ENCODE data around the gene TTC33. TPM values are rescaled to one million over a fixed set of nuclear protein-coding genes. Genes with fewer than 3 reads are reported as not detected.
A peak's percentile ranks its signal among the peaks of the same experiment; 100 is the strongest.

TTC33 gene
- total RNA-seq, 1 experiment from 2014 or later, result 30.2 TPM

DNA sequence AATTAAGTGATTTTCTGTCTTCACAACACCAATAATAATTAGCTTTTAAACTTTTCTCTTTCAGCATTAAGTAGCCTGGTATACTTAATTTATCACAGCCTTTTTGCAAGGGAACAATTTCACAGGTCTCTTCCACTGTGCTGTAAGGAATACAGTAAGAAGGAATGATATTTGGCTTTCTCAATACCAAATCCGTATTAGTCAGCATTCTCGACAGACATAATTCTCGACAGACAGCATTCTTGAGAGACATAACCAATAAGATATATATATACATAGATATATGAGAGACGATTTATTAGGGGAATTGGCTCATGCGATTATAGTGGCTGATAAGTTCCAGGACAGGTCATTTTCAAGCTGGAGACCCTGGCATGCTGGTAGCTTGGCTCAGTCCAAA is 24.4 kb upstream of the TTC33 start:
- Histone ChIP-seq H4K20me1 (ENCODE audit: insufficient read depth) (peaks cover 66% of the 10 kb centered on the region), H3K4me2 (no peak overlapping the region)
- BruUV-seq (replicated peaks), result no TSS peak

DNA sequence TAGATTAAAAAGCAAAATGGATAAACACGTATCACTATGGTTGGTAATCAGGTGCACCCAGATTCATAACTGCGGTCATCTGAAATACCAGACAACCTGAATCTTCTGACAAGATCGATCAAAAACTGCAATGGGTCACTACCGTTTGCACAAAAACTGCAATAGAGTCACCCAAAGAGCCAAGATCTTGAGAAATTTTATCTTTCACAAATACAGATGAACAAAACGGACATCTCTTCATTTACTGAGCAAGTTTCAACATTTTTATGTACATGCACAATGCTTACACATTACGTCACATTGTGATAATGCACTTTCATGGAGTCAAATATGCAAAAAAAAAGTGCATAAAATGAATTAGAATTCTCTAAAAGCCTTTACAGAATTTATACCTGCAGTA is 23.8 kb upstream of the TTC33 start:
- no TSS peak for BruUV-seq (replicated peaks)
- H3K4me3 ChIP-seq, result no peak overlapping the region
- no peak overlapping the region for H3K4me2 ChIP-seq
- peaks cover 14% of the 10 kb centered on the region for H3F3A ChIP-seq (ENCODE audit: insufficient read depth, low read depth)
- H4K20me1 ChIP-seq (ENCODE audit: insufficient read depth), result peaks cover 65% of the 10 kb centered on the region
- no peak overlapping the region for H3K27ac ChIP-seq
- H3K4me1 ChIP-seq (replicated peaks; ENCODE audit: insufficient read depth), result peaks cover 30% of the 10 kb centered on the region; the same call in 1 of the 2 replicates
- DNase-seq, result no peak
- no peak overlapping the region for H2AFZ ChIP-seq
- ChIA-PET CTCF (interaction anchor here (0.6 kb wide), 1 partner anchor 108 kb away, joined by 3 read pairs; no protein-coding TSS in a partner anchor), POLR2A (ENCODE audit: unreplicated experiment) (no interaction called here)
- intact Hi-C loops (cut with micrococcal nuclease; ENCODE audit: unreplicated experiment), result no loop called here
- H3K36me3 ChIP-seq (ENCODE audit: low read depth), result peaks cover 28% of the 10 kb centered on the region
- H3K9me3 ChIP-seq (ENCODE audit: insufficient read depth, low read depth), result no peaks in the 10 kb centered on the region
- no peaks in the 10 kb centered on the region for H3K9me2 ChIP-seq (ENCODE audit: insufficient read depth)
- no peaks in the 10 kb centered on the region for H3K27me3 ChIP-seq (ENCODE audit: insufficient read depth, low read depth)
- TF ChIP-seq CTCF (conservative IDR thresholded peaks at IDR 0.05), result no peak
- TF ChIP-seq EZH2 (IDR thresholded peaks at IDR 0.05; ENCODE audit: low read depth), result no peak
- peaks cover 64% of the 10 kb centered on the region for H3K79me2 ChIP-seq (ENCODE audit: low read depth)

More for the DNA sequence above, 24.4 kb upstream of the TTC33 start:
- CTCF ChIA-PET, result interaction anchor here (0.5 to 0.6 kb wide), 2 partner anchors 25 to 109 kb away, joined by 3 read pairs; partner anchors contain the start of gene TTC33
- peak in 1 of 2 experiments; percentile 56 for DNase-seq
- Histone ChIP-seq H3K4me1 (replicated peaks; ENCODE audit: insufficient read depth) (peaks cover 30% of the 10 kb centered on the region; the same call in 1 of the 2 replicates), H3K27ac (no peak overlapping the region), H3K79me2 (ENCODE audit: low read depth) (peaks cover 71% of the 10 kb centered on the region), H3K4me3 (no peak overlapping the region), H3K27me3 (ENCODE audit: insufficient read depth, low read depth) (no peaks in the 10 kb centered on the region), H3K9me3 (ENCODE audit: insufficient read depth, low read depth) (no peaks in the 10 kb centered on the region), H2AFZ (no peak overlapping the region), H3K36me3 (ENCODE audit: low read depth) (peaks cover 21% of the 10 kb centered on the region), H3K9me2 (ENCODE audit: insufficient read depth) (no peaks in the 10 kb centered on the region), H3F3A (ENCODE audit: insufficient read depth, low read depth) (peaks cover 14% of the 10 kb centered on the region)
- POLR2A ChIA-PET (ENCODE audit: unreplicated experiment), result no interaction called here
- intact Hi-C loops (cut with micrococcal nuclease; ENCODE audit: unreplicated experiment), result no loop called here
- TF ChIP-seq EZH2 (IDR thresholded peaks at IDR 0.05; ENCODE audit: low read depth) (no peak), CTCF (conservative IDR thresholded peaks at IDR 0.05) (no peak)

- no peak for DNase-seq
- no peak overlapping the region for H3K27ac ChIP-seq
- CTCF ChIA-PET, result interaction anchor here (0.9 kb wide), 1 partner anchor 16 kb away, joined by 6 read pairs; no protein-coding TSS in a partner anchor
- H3K9me2 ChIP-seq (ENCODE audit: insufficient read depth), result no peaks in the 10 kb centered on the region
- BruUV-seq (replicated peaks), result no TSS peak
- no peaks in the 10 kb centered on the region for H3K9me3 ChIP-seq (ENCODE audit: insufficient read depth, low read depth)
- H4K20me1 ChIP-seq (ENCODE audit: insufficient read depth), result peaks cover 52% of the 10 kb centered on the region
- no peaks in the 10 kb centered on the region for H3K27me3 ChIP-seq (ENCODE audit: insufficient read depth, low read depth)
- H3F3A ChIP-seq (ENCODE audit: insufficient read depth, low read depth), result peaks cover 14% of the 10 kb centered on the region
- no peak overlapping the region for H3K4me3 ChIP-seq
- TF ChIP-seq EZH2 (IDR thresholded peaks at IDR 0.05; ENCODE audit: low read depth) (no peak), CTCF (conservative IDR thresholded peaks at IDR 0.05) (no peak)
- peaks cover 30% of the 10 kb centered on the region; the same call in 1 of the 2 replicates for H3K4me1 ChIP-seq (replicated peaks; ENCODE audit: insufficient read depth)
- no peak overlapping the region for H2AFZ ChIP-seq
- H3K36me3 ChIP-seq (ENCODE audit: low read depth), result peaks cover 28% of the 10 kb centered on the region
- POLR2A ChIA-PET (ENCODE audit: unreplicated experiment), result interaction anchor here (0.7 kb wide), 1 partner anchor 18 kb away, joined by 3 read pairs; no protein-coding TSS in a partner anchor
- peaks cover 50% of the 10 kb centered on the region for H3K79me2 ChIP-seq (ENCODE audit: low read depth)
- intact Hi-C loops (cut with micrococcal nuclease; ENCODE audit: unreplicated experiment), result no loop called here
- no peak overlapping the region for H3K4me2 ChIP-seq
These were observed 22.4 kb upstream of the TTC33 start for GRCh38 chr5:40778133-40778532.
